Pericardium fibroblast (primary cell): ENCODE data around the gene CRABP1. TPM values are rescaled to one million over a fixed set of nuclear protein-coding genes. Genes with fewer than 3 reads are reported as not detected.

Experiments used
- total RNA-seq: library from RNA; depleted of rRNA; stranded (reverse); fragments of >200 nt; gene quantifications from 2 replicates; pipeline ENCODE4 v1.2.3, GENCODE V29; 2015

Gene CRABP1
- not detected in 2 replicates for total RNA-seq

DNA sequence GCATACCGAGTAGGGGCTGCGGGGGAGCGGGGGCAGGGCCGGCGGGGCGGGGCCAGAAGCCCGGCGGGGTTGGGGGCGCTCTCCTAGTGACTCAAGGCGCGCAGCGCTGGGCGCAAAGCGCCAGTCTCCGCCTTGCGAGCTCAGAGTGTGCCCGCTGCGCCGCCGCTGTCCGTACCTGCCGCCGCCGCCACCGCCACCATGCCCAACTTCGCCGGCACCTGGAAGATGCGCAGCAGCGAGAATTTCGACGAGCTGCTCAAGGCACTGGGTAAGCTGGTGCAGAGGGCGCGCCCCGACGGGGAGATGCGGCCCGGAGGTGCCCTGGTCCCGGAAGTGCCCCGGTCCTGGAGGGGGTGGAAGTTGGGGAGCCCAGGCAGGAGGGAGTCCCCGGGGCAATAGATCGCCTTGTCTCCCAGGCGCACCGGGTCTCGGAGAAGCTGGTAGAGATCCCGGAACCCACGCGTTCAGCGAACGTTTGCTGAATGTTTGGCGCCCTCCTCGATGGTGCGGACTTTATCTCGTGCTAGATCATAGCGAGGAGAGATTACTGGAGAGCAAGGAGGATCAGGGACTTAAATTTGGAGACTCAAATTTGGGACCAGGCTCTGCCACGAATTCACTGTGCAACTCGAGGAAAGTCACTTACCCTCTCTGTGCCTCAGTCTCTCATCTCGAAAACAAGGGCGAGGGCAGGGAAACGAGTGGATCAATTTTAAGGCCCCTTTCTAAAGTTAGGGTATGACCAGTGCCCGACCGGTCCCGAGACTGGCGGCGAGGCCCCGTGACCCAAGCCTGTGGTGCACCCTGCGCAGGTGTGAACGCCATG is at the start of gene CRABP1:
Gene CRABP1, plus strand, starts transcription at position 123 of the 826 bp plus-strand sequence. Its CDS starts 76 bp downstream, at position 199.

DNA sequence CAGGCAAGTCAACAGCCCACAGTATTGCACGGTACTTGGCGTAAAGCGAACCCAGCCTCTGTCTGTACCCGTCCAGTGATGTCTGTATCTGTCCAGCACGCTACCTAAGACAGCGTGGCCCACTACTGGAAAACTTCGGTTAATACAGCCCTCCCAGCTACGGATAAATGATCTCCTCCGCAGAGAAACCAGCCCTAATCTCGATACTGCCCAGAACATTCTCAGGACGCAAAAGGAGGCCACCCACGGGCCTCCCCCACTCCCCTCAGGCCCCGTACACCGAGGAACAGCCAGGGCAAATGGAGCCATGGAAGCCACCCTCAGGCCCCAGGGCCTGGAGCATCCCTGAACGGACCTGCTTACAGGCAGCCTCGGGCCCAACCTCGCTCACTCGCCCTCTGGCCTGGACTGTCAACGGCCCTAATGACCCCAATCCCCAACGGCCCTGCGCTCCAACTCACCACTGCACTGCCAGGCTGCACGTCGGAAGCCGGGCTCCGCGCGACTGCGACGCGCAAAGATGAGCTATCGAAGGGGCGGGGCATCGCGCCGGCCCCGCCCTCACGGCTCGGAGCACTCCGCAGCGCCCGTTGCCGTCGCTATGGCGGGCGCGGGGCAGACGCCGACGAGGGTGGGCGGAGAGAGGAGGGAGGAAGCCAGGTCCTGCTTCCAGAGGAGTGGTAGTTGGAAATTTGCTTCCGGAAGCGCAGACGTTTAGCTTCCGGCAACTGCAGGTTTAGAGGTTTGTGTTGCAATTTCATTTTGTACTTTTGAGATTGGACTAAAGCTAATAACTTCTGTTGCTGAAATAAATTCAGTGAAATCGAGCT is 40.8 kb upstream of the CRABP1 start, which contains the start of gene SKIC8:
Gene SKIC8, minus strand, starts transcription at position 509 of the 830 bp plus-strand sequence. CDS start 3,923 bp downstream, outside the sequence.

Other genes with a start within 250 kb of the CRABP1 start
- gene SH2D7, start 247.8 kb upstream of the CRABP1 start, total RNA-seq: not detected in 2 replicates
- 2.7 and 4.2 TPM in 2 replicates for gene CIB2, start 208.9 kb upstream of the CRABP1 start, total RNA-seq
- gene IDH3A, start 191.0 kb upstream of the CRABP1 start, total RNA-seq: 15.5 and 16.9 TPM in 2 replicates
- 0.12 TPM in 1 of 2 replicates, not detected in the other for gene ACSBG1, start 105.8 kb upstream of the CRABP1 start, total RNA-seq
- gene DNAJA4, start 75.8 kb upstream of the CRABP1 start, total RNA-seq: 1.4 and 2.5 TPM in 2 replicates
- gene SKIC8, start 40.7 kb upstream of the CRABP1 start, total RNA-seq: 36.1 and 57.2 TPM in 2 replicates
- gene IREB2, start 97.9 kb downstream of the CRABP1 start, total RNA-seq: 13.8 and 20.7 TPM in 2 replicates
- gene HYKK, start 167.2 kb downstream of the CRABP1 start, total RNA-seq: 2.0 and 5.3 TPM in 2 replicates
- gene PSMA4, start 200.1 kb downstream of the CRABP1 start, total RNA-seq: 134 and 156 TPM in 2 replicates
- gene CHRNA5, start 225.2 kb downstream of the CRABP1 start, total RNA-seq: 0.26 and 0.35 TPM in 2 replicates